Breast epithelium (tissue), 4 donors: ENCODE measurements around the gene FYCO1. TPM values are rescaled to one million over a fixed set of nuclear protein-coding genes. Genes with fewer than 3 reads are reported as not detected.

ENCODE experiments used
- DNase-seq, 2 donors: peaks; one replicate each; pipeline ENCODE4 v3.0.0-alpha.2; 2019; ENCODE audit warnings: low spot score in 2 of 2
- H3K27ac ChIP-seq, 2 donors: fragments of 200-600 bp; sonication (generic) in 1 of 2; one replicate each; pipeline ENCODE4 v1.5.1; 2016 to 2019; ENCODE audit warnings: mild to moderate bottlenecking in 1 of 2
- H3K27me3 ChIP-seq, 2 donors: fragments of 200-600 bp; sonication (generic) in 1 of 2; one replicate each; pipeline versions ENCODE4 v1.5.1 to v1.6.0; 2017 to 2019; ENCODE audit warnings: control low read depth in 1 of 2, mild to moderate bottlenecking in 1 of 2
- H3K36me3 ChIP-seq: fragments of 200-600 bp; one replicate; pipeline ENCODE4 v1.5.1; 2019
- H3K4me1 ChIP-seq, 2 donors: fragments of 200-600 bp; sonication (generic); one replicate each; pipeline ENCODE4 v1.5.1; 2016 to 2019; ENCODE audit warnings: control low read depth in 1 of 2
- H3K4me3 ChIP-seq, 3 donors: fragments of 200-600 bp; sonication (generic); 1 replicate in 2 of 3; 2 replicates in 1 of 3; pipeline ENCODE4 v1.5.1; 2016 to 2019; ENCODE audit warnings: mild to moderate bottlenecking in 3 of 3, moderate library complexity in 2 of 3
- H3K9me3 ChIP-seq, 2 donors: fragments of 200-600 bp; sonication (generic) in 1 of 2; one replicate each; pipeline ENCODE4 v1.5.1; 2016 to 2019; ENCODE audit warnings: control low read depth in 1 of 2
- POLR2A ChIP-seq: fragments of 450-650 bp; IDR thresholded peaks from one replicate; pipeline ENCODE4 v1.6.1; 2016; ENCODE audit warnings: antibody characterized with exemption, mild to moderate bottlenecking, moderate library complexity
- POLR2AphosphoS5 ChIP-seq, 3 donors: sonication (generic); formaldehyde crosslinking; IDR thresholded peaks; one replicate each; pipeline ENCODE4 v1.6.1; 2017; ENCODE audit warnings: antibody characterized with exemption in 3 of 3
- intact Hi-C: fragments of 100-400 bp; cut with DNase I; formaldehyde crosslinking; loops from one replicate; pipeline ENCODE4 v1.15.1; 2023; ENCODE audit warnings: low total_unique reads
- total RNA-seq, 3 donors: library from RNA; depleted of rRNA; stranded (reverse); fragments of >200 nt; gene quantifications; one replicate each; pipeline ENCODE4 v1.1.0, GENCODE V29; 2016
- TF ChIP-seq, protein P1 (sequence below), 3 donors: fragments of 450-650 bp; IDR thresholded peaks; one replicate each; pipeline ENCODE4 v1.5.1; 2016 to 2017; ENCODE audit warnings: antibody characterized with exemption in 3 of 3, mild to moderate bottlenecking in 3 of 3, moderate library complexity in 3 of 3

FYCO1 gene
- total RNA-seq, 3 donors from 2014 or later: 40.7 to 48.2 (median 44.6) TPM

DNA sequence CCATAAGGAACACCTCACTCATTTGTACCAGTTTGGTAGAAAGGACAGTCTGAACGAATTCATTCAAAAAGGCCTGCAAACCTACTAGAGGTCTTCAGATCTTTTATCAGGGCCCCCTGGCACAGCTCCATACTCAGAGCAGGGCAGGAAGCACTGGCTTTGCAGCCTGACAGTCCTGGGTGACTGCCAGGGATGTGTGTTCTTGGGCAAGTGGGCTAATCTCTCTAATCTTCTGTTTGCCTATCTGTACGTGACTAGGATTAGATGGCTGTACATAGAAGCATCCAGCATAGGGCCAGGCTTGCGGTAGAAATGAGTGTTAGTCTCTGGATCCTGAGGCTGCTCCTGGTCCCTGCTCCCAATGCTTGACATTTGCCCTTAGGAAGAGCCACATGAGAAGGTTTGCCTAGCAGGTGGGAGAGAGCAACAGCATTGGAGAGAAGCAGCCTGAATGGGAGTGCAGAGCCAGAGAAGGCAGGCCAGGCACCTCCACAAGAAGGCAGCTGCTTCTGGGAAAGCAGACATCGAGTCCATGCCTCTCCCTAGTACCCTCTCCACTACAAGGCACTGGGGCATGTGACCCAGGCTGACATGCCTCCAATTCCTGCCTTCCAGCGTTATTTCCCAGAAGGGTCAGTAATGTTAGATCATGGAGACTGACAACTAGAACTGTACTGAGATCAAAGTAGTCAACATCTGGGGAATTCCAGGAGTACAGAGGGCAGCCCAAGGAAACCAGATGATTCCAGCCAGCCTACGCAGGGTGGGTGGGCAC lies 53.4 kb downstream of the FYCO1 start:
- Histone ChIP-seq H3K4me1 (no peaks in the 10 kb centered on the region), H3K27me3 (no peaks in the 10 kb centered on the region), H3K27ac (no peak overlapping the region), H3K36me3 (peaks cover 4% of the 10 kb centered on the region), H3K9me3 (peaks cover 0 to 7% of the 10 kb centered on the region in 2 donors), H3K4me3 (no peak overlapping the region)
- no peak for DNase-seq
- intact Hi-C loops: no loop called here
- TF ChIP-seq POLR2A (no peak), POLR2AphosphoS5 (IDR thresholded peaks at IDR 0.05) (no peak)
- TF ChIP-seq, protein P1, sequence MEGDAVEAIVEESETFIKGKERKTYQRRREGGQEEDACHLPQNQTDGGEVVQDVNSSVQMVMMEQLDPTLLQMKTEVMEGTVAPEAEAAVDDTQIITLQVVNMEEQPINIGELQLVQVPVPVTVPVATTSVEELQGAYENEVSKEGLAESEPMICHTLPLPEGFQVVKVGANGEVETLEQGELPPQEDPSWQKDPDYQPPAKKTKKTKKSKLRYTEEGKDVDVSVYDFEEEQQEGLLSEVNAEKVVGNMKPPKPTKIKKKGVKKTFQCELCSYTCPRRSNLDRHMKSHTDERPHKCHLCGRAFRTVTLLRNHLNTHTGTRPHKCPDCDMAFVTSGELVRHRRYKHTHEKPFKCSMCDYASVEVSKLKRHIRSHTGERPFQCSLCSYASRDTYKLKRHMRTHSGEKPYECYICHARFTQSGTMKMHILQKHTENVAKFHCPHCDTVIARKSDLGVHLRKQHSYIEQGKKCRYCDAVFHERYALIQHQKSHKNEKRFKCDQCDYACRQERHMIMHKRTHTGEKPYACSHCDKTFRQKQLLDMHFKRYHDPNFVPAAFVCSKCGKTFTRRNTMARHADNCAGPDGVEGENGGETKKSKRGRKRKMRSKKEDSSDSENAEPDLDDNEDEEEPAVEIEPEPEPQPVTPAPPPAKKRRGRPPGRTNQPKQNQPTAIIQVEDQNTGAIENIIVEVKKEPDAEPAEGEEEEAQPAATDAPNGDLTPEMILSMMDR (IDR thresholded peaks at IDR 0.05): no peak

DNA sequence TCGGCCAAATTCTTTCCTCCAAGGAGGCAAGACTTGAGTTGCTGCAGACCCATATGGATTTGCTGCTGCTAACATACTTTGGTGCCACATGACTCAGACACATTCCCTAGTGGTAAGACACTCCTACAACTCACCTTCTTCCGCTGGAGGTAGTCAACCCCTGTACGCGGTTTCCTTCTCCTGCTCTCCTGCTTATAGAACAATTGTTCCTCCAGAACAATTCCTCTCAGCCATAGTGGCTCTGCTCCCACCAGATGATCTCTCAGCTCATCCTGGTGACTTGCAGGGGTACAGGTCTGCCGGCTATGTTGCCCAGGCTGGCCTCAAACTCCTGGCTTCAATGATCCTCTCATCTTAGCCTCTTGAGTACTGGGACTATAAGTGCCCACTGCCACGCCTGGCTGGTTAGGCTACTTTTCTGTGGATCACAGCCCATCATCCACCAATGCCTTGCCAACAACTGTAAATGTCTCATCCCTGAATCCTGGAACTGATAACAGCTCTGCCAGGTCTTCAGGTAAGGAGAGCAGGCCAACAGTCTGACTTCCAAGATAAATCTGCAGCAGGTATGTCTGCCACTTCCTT lies 54.8 kb downstream of the FYCO1 start:
- Histone ChIP-seq H3K27me3 (no peaks in the 10 kb centered on the region), H3K36me3 (no peaks in the 10 kb centered on the region), H3K9me3 (peaks cover 0 to 7% of the 10 kb centered on the region in 2 donors), H3K4me1 (no peaks in the 10 kb centered on the region), H3K4me3 (no peak overlapping the region), H3K27ac (no peak overlapping the region)
- TF ChIP-seq POLR2AphosphoS5 (IDR thresholded peaks at IDR 0.05) (no peak), POLR2A (no peak)
- TF ChIP-seq, protein P1 (IDR thresholded peaks at IDR 0.05): no peak
- no peak for DNase-seq
- intact Hi-C loops: no loop called here

DNA sequence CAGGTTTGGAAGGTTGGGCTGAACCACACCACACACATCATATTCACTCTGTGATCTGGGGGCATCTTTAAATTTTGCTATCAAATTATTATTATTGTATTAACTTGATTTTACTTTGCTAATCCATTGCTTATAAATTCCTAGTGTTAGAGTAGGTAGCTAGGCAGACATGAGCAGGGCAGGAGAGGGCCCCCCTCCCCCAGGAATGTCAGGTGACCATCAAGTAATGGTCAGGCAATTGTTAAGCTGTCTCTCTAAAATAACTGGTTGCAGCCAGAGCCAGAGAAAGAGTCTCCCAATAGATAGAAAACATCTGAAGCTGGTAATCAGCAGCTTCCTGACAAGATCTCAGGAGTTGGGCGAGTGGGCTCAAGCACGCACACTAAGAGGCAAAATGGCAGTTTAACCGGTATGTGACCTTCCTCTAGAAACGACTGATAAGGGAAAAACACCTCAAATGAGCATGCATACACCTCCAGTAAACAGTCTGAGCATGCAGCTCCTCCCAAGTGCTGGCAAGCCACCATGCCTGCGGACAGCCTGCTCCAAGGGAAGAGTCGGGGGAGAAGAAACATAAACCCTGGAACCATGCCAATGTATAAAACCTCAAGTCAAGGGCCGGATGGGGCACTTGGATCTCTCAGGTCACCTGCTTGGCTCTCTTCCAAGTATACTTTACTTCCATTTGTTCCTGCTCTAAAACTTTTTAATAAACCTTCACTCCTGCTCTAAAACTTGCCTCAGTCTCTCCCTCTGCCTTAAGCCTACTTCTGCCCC lies 55.4 kb downstream of the FYCO1 start:
- Histone ChIP-seq H3K4me3 (no peak overlapping the region), H3K27ac (no peak overlapping the region), H3K9me3 (peaks cover 0 to 7% of the 10 kb centered on the region in 2 donors), H3K27me3 (no peaks in the 10 kb centered on the region), H3K4me1 (no peaks in the 10 kb centered on the region), H3K36me3 (no peaks in the 10 kb centered on the region)
- DNase-seq: no peak
- intact Hi-C loops: no loop called here
- TF ChIP-seq, protein P1 (IDR thresholded peaks at IDR 0.05): no peak
- TF ChIP-seq POLR2AphosphoS5 (IDR thresholded peaks at IDR 0.05) (no peak), POLR2A (no peak)

DNA sequence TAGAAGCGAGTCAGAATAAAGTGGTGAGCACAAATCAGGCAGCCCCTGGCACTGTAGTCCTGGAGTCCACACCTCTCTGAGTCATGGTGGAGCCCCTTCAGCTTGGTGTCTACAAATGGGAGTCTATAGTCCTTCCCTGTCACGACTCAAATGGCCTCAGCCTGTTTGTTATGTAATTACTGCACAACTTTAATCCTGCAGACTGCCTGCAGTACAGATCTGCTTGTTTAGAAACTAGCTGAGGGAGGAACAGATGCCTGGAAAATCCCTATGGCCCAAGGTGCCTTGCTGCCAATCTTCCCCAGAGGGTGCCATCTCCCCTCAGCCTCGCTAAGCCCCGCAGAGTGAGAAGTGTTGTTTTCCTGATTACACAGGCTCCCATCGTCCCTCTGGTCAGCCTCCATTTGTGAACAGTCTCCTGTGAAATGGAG lies 56.3 kb downstream of the FYCO1 start:
- no peak for TF ChIP-seq POLR2AphosphoS5 (IDR thresholded peaks at IDR 0.05)
- TF ChIP-seq, protein P1 (IDR thresholded peaks at IDR 0.05): no peak
- TF ChIP-seq POLR2A: no peak
- DNase-seq: no peak
- Histone ChIP-seq H3K9me3 (peaks cover 0 to 7% of the 10 kb centered on the region in 2 donors), H3K27me3 (no peaks in the 10 kb centered on the region), H3K36me3 (no peaks in the 10 kb centered on the region), H3K4me1 (no peaks in the 10 kb centered on the region), H3K27ac (no peak overlapping the region), H3K4me3 (no peak overlapping the region)
- intact Hi-C loops: loop anchor here (5.0 kb wide), 1 partner anchor 138 kb away; no protein-coding TSS in a partner anchor
